GM12864 (cell line): ENCODE results near the gene MYL4.
A peak's percentile ranks its signal among the peaks of the same experiment; 100 is the strongest.

ENCODE experiments used
- DNase-seq: peaks from one replicate; pipeline ENCODE4 v3.0.0-alpha.2; 2011; ENCODE audit warnings: low read depth
- H3K4me3 ChIP-seq: 2 replicates; pipeline ENCODE4 v1.5.1; 2011; ENCODE audit warnings: mild to moderate bottlenecking, low read depth, low read length, control low read depth
- TF ChIP-seq, protein P1 (sequence below): IDR thresholded peaks from 2 replicates; pipeline ENCODE4 v1.5.1; 2011; ENCODE audit warnings: low read depth, mild to moderate bottlenecking, moderate library complexity, low read length, control low read depth, inconsistent platforms; ENCODE audit errors: missing control alignments

MYL4 gene

GRCh38 chr17:47225911-47226688, 17.0 kb downstream of the MYL4 start:
- DNase-seq: no peak
- H3K4me3 ChIP-seq: no peak overlapping the region
- TF ChIP-seq, protein P1, sequence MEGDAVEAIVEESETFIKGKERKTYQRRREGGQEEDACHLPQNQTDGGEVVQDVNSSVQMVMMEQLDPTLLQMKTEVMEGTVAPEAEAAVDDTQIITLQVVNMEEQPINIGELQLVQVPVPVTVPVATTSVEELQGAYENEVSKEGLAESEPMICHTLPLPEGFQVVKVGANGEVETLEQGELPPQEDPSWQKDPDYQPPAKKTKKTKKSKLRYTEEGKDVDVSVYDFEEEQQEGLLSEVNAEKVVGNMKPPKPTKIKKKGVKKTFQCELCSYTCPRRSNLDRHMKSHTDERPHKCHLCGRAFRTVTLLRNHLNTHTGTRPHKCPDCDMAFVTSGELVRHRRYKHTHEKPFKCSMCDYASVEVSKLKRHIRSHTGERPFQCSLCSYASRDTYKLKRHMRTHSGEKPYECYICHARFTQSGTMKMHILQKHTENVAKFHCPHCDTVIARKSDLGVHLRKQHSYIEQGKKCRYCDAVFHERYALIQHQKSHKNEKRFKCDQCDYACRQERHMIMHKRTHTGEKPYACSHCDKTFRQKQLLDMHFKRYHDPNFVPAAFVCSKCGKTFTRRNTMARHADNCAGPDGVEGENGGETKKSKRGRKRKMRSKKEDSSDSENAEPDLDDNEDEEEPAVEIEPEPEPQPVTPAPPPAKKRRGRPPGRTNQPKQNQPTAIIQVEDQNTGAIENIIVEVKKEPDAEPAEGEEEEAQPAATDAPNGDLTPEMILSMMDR: no peak

DNA sequence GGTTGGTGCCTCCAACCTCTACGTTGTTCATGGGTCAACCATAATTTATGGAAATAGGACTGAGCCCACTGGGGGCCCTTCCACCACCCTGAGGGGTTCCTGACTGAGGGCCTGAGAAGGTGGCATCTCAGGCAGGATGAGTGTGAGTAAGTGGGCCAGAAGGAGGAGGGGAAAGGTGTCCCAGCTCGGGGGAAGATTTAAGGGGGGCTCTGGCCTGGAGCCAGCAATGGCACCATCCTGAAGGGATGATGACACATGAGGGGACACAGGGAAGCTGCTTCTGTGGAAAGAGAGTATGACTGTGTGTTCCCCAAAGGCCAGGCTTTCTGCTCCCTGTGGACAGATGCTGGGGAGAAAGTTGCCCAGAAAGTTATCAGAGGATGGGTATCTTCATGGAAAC, 18.7 kb downstream of the MYL4 start:
- no peak for DNase-seq
- H3K4me3 ChIP-seq: no peak overlapping the region
- TF ChIP-seq, protein P1: no peak

GRCh38 chr17:47229535-47230443, 20.6 kb downstream of the MYL4 start:
- TF ChIP-seq, protein P1: peak; percentile 100
- DNase-seq: peak; percentile 68
- H3K4me3 ChIP-seq: peak overlapping the region; percentile 53

- peak overlapping the region; percentile 47 for H3K4me3 ChIP-seq
- no peak for DNase-seq
Observed at GRCh38 chr17:47230864-47231263, 21.7 kb downstream of the MYL4 start.

DNA sequence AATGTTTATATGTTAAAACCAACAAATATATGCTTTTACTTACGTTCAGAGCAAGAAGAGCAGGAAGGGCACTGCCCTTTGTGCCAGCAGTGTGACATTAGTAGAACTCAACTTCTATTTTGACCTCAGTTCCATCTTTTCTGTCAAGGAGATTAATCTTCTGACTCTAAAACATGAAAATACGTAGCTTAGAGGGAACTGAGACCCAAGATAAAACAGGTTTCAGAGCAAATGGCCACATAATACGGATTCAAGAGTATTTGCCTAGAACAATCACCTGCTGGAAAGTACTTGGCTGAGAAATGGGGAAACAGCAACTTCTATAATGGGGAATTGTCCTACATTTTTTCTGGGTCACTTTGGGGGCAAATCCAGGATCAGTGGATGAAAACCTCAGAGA, 22.2 kb downstream of the MYL4 start:
- DNase-seq: no peak
- no peak overlapping the region for H3K4me3 ChIP-seq
- TF ChIP-seq, protein P1: no peak

More at GRCh38 chr17:47230864-47231263, 21.7 kb downstream of the MYL4 start:
- TF ChIP-seq, protein P1: no peak

DNA sequence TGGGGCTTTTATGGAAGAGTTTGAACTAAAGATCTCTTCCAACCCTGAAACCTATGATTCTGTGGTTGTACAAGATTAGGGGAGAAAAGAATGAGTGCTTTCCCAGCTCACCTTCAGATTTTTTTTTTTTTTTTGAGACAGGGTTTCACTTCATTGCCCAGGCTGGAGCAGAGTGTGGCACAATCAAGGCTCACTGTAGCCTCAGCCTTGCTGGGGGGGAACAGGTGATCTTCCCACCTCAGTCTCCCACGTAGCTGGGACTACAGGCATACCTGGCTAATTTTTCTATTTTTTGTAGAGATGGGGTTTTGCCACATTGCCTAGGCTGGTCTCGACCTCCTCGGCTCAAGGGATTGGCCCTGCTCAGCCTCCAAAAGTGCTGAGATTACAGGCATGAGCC, 22.7 kb downstream of the MYL4 start:
- H3K4me3 ChIP-seq: no peak overlapping the region
- TF ChIP-seq, protein P1: no peak
- DNase-seq: no peak
